Subcutaneous adipose tissue (tissue), 4 donors: ENCODE data around the gene RFTN1. TPM values are rescaled to one million over a fixed set of nuclear protein-coding genes. Genes with fewer than 3 reads are reported as not detected.

Experiments
- total RNA-seq, 4 donors: library from RNA; depleted of rRNA; stranded (reverse); fragments of >200 nt; gene quantifications; one replicate each; pipeline ENCODE4 v1.1.0, GENCODE V29; 2016
- TF ChIP-seq, protein P1 (sequence below): fragments of 450-650 bp; IDR thresholded peaks from one replicate; pipeline ENCODE4 v1.5.1; 2016; ENCODE audit warnings: low read depth, mild to moderate bottlenecking, control low read depth, antibody characterized with exemption, moderate library complexity

RFTN1 gene
- total RNA-seq, 4 donors from 2014 or later: 58.1 to 116 (median 97.4) TPM

DNA sequence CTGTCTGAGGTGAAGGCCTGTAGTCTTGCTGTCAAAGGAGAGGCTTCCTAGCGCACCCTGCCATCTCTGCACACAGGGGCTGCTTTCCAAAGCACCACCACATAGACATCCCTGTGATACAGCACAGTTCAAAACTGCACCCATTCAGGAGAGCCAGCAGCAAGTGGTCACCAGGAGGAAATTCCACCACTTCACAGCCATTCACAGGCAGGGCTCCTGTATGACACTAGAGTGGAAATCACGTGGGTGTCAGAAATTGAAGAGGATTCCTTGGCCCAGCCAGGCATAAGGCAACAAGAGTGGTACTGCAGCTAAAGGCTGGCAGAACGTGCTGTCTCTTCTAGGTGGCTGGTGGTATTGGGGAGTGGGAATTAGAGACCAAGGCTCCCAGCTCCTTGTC, 102.8 kb downstream of the RFTN1 start:
- TF ChIP-seq, protein P1, sequence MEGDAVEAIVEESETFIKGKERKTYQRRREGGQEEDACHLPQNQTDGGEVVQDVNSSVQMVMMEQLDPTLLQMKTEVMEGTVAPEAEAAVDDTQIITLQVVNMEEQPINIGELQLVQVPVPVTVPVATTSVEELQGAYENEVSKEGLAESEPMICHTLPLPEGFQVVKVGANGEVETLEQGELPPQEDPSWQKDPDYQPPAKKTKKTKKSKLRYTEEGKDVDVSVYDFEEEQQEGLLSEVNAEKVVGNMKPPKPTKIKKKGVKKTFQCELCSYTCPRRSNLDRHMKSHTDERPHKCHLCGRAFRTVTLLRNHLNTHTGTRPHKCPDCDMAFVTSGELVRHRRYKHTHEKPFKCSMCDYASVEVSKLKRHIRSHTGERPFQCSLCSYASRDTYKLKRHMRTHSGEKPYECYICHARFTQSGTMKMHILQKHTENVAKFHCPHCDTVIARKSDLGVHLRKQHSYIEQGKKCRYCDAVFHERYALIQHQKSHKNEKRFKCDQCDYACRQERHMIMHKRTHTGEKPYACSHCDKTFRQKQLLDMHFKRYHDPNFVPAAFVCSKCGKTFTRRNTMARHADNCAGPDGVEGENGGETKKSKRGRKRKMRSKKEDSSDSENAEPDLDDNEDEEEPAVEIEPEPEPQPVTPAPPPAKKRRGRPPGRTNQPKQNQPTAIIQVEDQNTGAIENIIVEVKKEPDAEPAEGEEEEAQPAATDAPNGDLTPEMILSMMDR: no peak

DNA sequence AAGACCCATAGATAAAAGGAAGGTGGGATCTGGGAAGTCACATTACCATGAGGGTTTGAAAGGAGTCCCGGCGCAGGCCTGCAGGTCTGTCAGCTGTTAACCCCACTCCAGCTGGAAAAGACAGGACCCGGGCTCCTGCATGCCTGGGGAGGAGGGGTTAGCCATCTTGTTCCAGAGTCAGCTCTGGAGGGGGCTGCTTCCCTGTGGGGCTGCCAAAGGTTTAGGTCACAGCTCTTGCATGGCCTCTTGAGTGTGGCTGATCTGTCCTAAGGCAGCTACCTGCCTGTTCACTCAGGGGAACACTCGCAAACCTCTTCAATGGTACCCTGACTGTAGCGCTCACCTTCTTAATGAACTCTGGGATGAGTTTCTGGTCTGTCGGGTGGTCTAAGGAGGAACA, 104.5 kb downstream of the RFTN1 start:
- TF ChIP-seq, protein P1: no peak

DNA sequence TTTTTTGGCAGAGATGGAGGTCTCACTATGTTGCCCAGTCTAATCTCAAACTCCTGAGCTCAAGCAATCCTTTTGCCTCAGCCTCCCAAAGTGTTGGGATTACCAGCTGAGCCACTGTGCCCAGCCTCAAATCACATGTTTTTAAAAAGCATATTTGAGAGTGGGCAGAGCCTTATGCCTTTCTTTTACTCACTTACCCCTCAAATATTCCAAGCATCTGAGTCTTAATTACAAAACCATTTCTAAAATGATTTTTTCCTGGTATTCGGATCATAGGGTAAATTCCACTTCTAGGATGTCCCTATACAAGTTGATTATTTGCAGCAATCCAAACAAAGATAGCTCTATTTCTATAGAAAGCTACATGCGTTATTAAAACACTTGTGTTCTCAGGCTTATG, 106.1 kb downstream of the RFTN1 start:
- TF ChIP-seq, protein P1: no peak

DNA sequence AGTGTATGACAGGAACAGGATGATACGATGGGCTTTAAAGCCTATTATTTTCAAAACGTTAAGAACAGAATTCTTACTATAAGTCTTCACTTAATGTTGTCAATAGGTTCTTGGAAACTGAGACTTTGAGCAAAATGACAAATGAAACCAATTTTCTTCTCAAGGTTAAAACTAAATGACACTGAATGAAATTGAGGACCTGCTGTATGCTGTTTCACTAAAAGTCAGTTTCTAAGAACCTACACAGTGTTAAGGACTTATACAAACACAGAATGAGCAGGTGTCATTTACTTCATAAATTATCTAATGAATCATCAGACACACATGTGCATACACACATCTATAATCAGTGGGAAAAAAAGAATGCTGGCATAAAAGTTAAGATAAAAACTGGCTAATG, 106.9 kb downstream of the RFTN1 start:
- TF ChIP-seq, protein P1: no peak

DNA sequence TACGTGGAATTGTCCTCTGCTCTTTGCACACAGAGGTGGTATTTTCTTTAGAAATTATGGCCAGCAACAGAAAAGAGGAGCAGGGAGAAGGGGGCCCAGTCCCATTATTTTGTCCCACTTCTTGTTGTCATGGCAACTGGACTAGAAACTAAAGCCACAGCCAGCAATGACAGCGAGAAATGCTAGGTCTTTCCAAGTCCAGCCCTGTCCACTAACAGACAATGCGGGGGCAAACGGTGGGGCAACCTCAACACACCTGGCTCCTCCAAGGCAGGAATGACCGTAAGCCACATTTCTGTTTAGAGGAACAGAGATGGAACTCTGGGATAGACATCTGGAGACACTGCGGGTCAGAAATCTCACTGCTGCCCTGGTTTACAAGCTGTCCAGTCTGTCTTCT, 107.3 kb downstream of the RFTN1 start:
- TF ChIP-seq, protein P1: no peak

DNA sequence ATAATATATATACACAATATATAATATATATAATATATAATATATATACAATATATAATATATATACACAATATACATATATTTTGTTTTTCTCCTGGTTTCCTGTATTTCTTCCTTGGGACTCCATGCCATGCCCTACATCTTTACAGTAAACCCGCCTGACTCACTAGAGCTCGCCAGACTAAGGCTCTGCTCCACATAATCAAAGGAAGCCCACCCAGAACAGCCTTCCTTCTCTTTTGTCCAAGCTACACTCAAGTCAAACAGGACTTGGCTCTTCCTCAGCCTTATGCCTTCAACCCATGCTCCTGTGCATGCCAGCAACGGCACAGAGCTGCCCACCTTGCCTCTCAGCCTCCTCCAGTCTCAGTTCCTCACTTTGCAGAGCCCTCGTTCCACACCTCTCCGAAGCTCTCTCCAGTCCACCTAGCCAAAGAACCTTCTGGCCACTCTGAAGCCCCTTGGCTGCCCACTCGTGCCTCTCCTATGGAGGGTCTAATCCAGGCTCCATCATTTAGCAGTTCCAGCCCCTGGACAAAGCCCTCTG, 109.1 kb downstream of the RFTN1 start:
- TF ChIP-seq, protein P1: no peak

DNA sequence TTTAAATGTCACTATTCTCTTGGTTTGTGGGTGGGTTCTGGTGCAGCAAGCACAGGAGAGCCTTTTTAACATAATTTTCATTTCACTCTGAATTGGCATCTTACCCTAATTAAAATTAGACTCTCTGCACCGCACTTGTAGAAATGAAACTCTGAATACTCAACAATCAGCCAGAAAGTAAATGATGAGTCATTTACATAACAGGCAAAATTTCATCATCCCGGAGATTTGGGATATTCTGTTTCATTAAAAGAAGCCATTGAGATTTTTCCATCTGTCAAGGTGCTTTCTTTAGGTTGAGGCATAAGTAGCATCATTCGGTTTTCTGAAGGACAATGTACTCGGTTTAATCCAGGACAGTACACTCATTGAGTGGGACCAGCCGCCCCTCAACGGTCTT, 111.0 kb downstream of the RFTN1 start:
- TF ChIP-seq, protein P1: no peak
